ENCODE results near the gene SLC66A2.

SLC66A2 gene

GRCh38 chr18:79935499-79935898, 16.0 kb downstream of the SLC66A2 start:
- FAIRE-seq: no peak

GRCh38 chr18:79935098-79935480, 16.4 kb downstream of the SLC66A2 start:
- FAIRE-seq: no peak

- no peak for FAIRE-seq
Observed at GRCh38 chr18:79934311-79935097, 16.9 kb downstream of the SLC66A2 start.

GRCh38 chr18:79933765-79934164, 17.7 kb downstream of the SLC66A2 start:
- no peak for FAIRE-seq

- no peak for FAIRE-seq
Observed at GRCh38 chr18:79932907-79933306, 18.5 kb downstream of the SLC66A2 start.

GRCh38 chr18:79931475-79931874, 20.0 kb downstream of the SLC66A2 start:
- FAIRE-seq: no peak

GRCh38 chr18:79930020-79930642, 21.3 kb downstream of the SLC66A2 start:
- no peak for FAIRE-seq

GRCh38 chr18:79928563-79928960, 22.9 kb downstream of the SLC66A2 start:
- FAIRE-seq: no peak

GRCh38 chr18:79927607-79928562, 23.6 kb downstream of the SLC66A2 start:
- no peak for FAIRE-seq

GRCh38 chr18:79926715-79927606, 24.5 kb downstream of the SLC66A2 start:
- FAIRE-seq: no peak

- no peak for FAIRE-seq
Observed at GRCh38 chr18:79926306-79926705, 25.1 kb downstream of the SLC66A2 start.

- FAIRE-seq: no peak
Observed at GRCh38 chr18:79924814-79925731, 26.4 kb downstream of the SLC66A2 start.

GRCh38 chr18:79923896-79924585, 27.4 kb downstream of the SLC66A2 start:
- no peak for FAIRE-seq

GRCh38 chr18:79922971-79923411, 28.5 kb downstream of the SLC66A2 start:
- no peak for FAIRE-seq

GRCh38 chr18:79921984-79922965, 29.2 kb downstream of the SLC66A2 start:
- FAIRE-seq: no peak

GRCh38 chr18:79919089-79919488, 32.4 kb downstream of the SLC66A2 start:
- no peak for FAIRE-seq

GRCh38 chr18:79918615-79919011, 32.8 kb downstream of the SLC66A2 start:
- FAIRE-seq: no peak

- no peak for FAIRE-seq
Observed at GRCh38 chr18:79917853-79918614, 33.4 kb downstream of the SLC66A2 start.
